ENCODE measurements around the gene FBRS.
A peak's percentile ranks its signal among the peaks of the same experiment; 100 is the strongest.
"Not testable (repeated sequence)": the region's sequence is repeated elsewhere in the genome, so short reads cannot be mapped to it uniquely, and the experiment has no call there.

FBRS gene

DNA sequence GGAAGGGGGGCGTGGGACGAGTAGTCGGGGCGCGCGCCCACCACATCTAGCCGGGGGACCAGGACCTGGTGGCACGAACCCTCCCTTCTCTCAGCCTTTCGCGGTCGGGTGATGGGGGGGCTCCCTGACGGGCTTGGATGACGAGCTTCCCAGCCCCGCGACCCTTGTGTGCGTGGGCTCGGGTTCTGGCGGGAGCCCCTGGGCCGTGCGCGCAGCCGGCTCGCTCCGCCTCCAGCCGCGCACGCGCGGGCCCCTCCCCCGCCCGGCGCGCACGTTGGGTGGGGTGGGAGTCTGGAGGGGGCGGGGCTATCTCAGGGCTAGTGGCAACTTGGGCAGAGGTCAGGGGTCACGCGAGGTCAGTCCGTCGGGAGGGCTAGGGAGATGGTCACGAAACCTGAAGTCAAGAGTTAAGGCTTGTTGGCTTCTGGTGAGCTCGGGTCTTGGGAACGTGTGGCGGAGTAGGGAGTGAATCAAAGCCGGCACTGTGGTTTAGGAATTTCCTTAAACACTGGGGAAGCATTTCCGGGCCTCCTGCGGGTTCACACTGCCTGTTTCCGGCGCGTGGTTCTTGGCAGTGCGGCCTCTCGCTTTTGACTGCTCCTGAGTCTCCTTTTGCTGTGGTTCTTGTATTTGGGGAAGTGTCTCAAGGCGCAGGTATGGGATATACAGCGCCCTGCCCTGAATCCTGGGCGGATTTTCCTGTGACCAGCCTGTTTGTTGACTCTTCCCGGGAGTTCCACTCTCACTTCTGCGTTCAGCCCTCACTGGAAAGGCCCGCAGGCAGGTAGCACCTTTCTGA is 40.8 kb downstream of the FBRS start, which contains the start of gene SRCAP:
Gene SRCAP, plus strand, starts transcription at position 356 of the 799 bp plus-strand sequence. CDS start 1,654 bp downstream, outside the sequence.
- DNase-seq (ENCODE audit: low read depth) = peak; percentile 24

DNA sequence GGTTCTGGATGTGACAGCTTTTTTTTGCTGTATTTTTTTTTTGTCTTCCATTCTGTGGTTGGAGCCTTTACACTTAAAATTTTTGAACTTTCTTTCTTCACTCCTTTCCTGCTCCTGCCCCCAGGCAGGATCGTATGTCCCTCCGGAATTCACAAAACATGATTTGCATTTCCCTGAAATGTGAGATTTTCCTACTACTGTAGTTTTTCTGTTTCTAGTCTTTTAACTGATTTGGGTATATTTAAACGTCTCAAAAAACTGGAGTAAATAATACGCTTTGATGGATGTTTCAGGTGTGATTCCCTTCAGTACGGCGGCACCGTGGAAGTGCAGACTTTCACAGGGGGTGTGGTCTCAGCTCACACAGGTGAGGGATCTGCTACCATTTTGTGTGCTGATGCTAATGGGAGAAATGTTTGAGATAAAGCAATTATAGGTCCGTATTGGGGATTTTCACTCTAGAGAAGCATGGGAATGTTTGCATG is 41.4 kb downstream of the FBRS start:
- no peak for DNase-seq (ENCODE audit: low read depth)

DNA sequence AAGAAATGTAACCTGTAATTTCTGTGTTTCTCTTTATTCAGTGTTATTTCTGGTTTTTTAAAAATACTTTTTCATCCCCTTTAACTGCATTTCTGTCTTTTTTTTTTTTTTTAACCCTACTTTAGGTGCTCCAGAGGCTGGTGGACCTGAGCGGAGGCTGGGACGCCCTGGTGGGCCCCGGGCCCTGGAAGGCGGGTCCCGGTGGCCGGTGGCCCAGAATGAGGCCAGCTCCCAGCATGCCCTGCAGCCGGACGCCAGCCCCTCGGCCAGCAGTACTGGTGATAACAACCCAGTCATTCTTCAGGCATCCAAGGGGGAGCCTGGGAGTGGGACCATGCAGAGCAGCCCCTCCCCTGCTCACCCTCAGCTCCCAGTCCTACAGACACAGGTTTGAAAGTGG is 42.3 kb downstream of the FBRS start:
- no peak for DNase-seq (ENCODE audit: low read depth)

DNA sequence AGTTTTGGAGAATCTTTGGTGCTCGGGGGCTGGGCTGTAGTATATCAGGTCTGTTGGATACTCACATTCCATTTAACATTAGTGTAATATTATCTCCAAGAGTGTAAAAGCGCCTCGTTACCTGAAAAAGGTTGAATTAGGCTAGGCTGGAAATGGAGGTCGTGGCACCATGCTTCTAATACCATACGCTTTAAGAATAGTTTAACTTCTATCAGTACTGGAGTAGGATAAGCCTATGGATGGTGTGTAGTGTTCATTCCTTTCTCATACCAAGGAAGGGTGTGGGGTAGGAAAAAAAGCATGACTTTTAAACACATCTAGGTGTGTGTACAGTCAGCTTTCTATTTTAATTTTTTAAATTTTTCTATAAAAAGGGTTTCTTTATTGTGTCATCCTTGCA is 42.7 kb downstream of the FBRS start:
- no peak for DNase-seq (ENCODE audit: low read depth)

DNA sequence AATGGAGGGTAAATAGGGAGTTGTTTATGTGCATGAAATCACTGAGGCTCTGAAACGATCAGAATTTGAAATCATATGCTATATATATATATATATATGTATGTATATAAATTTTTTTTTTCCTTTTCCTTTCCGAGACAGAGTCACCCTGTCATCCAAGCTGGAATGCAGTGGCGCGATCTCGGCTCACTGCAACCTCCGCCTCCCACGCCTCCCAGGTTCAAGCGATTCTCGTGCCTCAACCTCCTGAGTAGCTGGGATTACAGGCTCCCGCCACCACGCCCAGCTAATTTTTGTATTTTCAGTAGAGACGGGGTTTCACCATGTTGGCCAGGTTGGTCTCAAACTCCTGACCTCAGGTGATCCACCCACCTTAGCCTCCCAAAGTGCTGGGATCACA is 44.8 kb downstream of the FBRS start:
- DNase-seq (ENCODE audit: low read depth) = not testable (repeated sequence)

DNA sequence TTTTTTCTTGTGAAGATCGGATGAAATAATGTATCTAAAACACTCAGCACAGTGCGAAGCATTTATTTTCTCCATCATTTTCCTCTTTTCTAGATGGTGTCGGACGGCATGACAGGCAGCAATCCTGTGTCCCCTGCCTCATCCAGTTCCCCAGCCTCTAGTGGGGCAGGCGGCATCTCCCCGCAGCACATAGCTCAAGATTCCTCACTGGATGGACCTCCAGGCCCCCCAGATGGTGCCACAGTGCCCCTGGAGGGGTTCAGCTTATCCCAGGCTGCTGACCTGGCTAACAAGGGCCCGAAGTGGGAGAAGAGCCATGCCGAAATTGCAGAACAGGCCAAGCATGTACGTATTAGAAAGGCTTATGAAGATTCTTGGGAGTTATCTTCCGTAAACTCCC is 45.7 kb downstream of the FBRS start:
- DNase-seq (ENCODE audit: low read depth) = no peak

DNA sequence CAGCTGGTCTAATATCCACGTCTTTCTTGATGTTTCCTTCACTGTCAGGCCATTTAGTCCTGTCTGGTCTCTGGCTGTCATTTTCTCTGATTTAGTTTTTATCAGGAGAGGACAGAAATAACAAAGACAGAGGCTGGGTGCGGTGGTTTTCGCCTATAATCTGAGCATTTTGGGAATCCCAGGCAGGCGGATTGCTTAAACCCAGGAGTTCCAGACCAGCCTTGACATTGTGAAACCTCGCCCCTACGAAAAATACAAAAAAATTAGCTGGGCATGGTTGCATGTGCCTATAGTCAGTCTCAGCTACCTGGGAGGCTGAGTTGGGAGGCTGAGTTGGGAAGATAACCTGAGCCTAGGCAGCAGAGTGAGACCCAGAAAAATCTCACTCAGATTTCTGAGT is 47.8 kb downstream of the FBRS start:
- DNase-seq (ENCODE audit: low read depth) = no peak

DNA sequence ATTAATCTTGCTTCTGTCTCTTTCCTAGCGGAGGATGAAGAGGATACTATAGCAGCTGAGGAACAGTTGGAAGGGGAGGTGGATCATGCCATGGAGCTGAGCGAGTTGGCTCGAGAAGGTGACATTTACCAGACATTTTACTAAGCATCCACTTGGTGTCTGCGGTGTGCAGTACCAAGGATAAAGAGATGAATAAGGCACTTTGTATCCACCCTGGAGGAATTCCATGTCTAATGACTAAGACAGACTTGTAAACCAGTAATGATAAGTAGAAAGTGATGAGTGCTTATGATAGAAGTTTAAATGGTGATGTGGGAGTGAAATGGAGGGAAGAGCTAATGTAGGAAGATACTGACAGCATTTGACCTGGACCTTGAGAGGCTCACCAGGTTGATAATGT is 52.7 kb downstream of the FBRS start:
- no peak for DNase-seq (ENCODE audit: low read depth)

DNA sequence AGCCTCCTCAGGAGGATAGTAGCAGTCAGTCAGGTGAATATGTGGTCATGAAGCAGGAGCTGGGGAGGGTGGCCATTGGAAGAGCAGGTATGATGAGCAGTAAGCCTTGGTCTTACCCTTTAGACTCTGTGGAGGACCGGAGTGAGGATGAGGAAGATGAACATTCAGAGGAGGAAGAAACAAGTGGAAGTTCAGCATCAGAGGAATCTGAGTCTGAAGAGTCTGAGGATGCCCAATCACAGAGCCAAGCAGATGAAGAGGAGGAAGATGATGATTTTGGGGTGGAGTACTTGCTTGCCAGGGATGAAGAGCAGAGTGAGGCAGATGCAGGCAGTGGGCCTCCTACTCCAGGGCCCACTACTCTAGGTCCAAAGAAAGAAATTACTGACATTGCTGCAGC is 53.5 kb downstream of the FBRS start:
- no peak for DNase-seq (ENCODE audit: low read depth)

DNA sequence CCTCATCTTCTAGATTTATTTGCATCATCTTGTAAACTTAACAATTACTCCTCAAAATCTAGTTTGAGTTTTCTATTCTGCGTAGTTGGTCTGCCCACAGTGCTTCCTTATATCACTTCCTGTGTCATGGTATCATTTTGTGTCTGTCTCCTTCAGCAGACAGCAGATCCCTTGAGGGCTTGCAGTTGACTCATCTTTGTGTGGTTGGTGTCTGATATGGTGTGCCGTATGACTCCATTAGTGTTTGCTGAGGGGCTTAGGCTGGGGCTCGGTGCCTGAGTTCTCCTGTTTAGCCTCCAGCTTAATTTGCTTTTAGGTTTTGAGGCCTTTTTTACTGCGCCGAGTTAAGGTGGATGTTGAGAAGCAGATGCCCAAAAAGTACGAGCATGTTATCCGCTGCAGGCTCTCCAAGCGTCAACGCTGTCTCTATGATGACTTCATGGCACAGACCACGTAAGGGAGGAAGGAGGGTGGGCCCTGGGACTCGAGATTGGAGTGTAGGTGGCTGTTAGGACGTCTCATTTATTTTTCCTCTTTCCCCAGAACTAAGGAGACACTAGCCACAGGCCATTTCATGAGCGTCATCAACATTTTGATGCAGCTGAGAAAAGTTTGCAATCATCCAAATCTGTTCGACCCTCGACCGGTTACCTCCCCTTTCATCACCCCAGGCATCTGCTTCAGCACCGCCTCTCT is 57.7 kb downstream of the FBRS start:
- DNase-seq (ENCODE audit: low read depth) = no peak

DNA sequence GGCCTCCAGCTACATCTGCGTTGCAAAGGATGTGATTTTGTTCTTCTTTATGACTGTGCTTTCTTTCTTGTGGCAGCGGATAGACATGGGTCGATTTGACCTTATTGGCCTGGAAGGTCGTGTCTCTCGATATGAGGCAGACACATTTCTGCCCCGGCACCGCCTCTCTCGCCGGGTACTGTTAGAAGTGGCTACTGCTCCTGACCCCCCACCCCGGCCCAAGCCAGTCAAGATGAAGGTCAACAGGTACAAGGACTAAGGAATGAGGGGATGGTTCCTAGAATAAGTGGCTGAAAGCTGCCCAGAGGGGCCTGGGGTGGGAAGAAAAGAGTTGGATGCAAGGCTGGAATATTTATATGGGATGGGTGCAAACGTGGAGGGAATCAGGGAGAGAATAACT is 61.9 kb downstream of the FBRS start:
- DNase-seq (ENCODE audit: low read depth) = no peak

All from non-pigmented ciliary epithelial cell (primary cell).